ENCODE data around the gene SPATA31C2. TPM values are rescaled to one million over a fixed set of nuclear protein-coding genes. Genes with fewer than 3 reads are reported as not detected.
A peak's percentile ranks its signal among the peaks of the same experiment; 100 is the strongest.
"Not testable (repeated sequence)": the region's sequence is repeated elsewhere in the genome, so short reads cannot be mapped to it uniquely, and the experiment has no call there.

SPATA31C2 gene
- not detected for total RNA-seq

GRCh38 chr9:88138375-88138774, at the start of gene SPATA31C2:
SPATA31C2 (minus strand) TSS chr9:88138475; CDS start chr9:88138446, 29 bp downstream.
- H3K27me3 ChIP-seq; H3K9me3 ChIP-seq; H3K4me3 ChIP-seq; H3K27ac ChIP-seq (replicated peaks in 1 of 4); H3K36me3 ChIP-seq; intact Hi-C loops (cut with DNase I); DNase-seq (ENCODE audit: extremely low spot score); H3K4me1 ChIP-seq: not testable (repeated sequence)
- no CpG with 5 or more reads among the region's 8 CpGs for WGBS

- DNase-seq (ENCODE audit: extremely low spot score): peak; percentile 4
- H3K27ac ChIP-seq (replicated peaks in 1 of 4): no peak overlapping the region
- 49% methylated on average over 2 of the region's 2 CpGs for WGBS
- H3K4me3 ChIP-seq: no peak overlapping the region
- peaks cover 0 to 14% (median 10%) of the 10 kb centered on the region in 4 donors for H3K4me1 ChIP-seq
- no peaks in the 10 kb centered on the region for H3K36me3 ChIP-seq
- H3K27me3 ChIP-seq: no peaks in the 10 kb centered on the region
- TF ChIP-seq, protein P1, sequence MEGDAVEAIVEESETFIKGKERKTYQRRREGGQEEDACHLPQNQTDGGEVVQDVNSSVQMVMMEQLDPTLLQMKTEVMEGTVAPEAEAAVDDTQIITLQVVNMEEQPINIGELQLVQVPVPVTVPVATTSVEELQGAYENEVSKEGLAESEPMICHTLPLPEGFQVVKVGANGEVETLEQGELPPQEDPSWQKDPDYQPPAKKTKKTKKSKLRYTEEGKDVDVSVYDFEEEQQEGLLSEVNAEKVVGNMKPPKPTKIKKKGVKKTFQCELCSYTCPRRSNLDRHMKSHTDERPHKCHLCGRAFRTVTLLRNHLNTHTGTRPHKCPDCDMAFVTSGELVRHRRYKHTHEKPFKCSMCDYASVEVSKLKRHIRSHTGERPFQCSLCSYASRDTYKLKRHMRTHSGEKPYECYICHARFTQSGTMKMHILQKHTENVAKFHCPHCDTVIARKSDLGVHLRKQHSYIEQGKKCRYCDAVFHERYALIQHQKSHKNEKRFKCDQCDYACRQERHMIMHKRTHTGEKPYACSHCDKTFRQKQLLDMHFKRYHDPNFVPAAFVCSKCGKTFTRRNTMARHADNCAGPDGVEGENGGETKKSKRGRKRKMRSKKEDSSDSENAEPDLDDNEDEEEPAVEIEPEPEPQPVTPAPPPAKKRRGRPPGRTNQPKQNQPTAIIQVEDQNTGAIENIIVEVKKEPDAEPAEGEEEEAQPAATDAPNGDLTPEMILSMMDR (IDR thresholded peaks at IDR 0.05): no peak
- TF ChIP-seq EP300 (IDR thresholded peaks at IDR 0.05) (no peak), POLR2AphosphoS5 (IDR thresholded peaks at IDR 0.05) (no peak), POLR2A (IDR thresholded peaks at IDR 0.05; ENCODE audit: low read depth) (no peak)
- H3K9me3 ChIP-seq: no peaks in the 10 kb centered on the region
- intact Hi-C loops (cut with DNase I): no loop called here
Measured at GRCh38 chr9:88187631-88188030, 49.4 kb upstream of the SPATA31C2 start.

DNA sequence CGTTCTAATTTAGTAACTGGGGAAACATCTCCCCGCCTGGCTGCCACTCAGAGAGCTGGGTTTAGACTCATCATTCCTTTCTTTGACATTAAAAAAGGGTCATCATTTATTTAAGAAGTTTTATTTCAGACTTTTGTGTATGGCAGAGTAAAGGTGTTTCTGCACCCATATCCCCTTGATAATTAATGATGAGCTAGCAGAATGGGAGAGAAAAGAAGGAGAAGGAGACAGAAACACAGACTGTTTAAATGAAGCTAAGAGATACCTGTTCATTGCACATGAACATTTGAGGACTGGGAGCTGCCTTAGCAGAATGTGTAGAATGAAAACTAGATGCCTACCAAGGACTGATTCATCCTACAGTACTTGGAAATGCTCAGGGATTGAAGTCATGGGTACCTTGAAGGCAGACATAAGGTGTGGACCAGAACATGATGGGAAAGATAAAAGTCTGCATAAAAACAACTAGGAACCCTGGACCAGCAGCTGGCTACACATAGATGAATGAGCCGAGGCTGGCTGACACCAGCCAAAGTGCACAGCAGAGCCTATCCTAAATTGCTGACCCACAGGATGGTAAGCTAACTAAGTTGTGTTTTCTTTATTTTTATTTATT, 48.3 kb upstream of the SPATA31C2 start:
- peaks cover 0 to 14% (median 10%) of the 10 kb centered on the region in 4 donors for H3K4me1 ChIP-seq
- no peaks in the 10 kb centered on the region for H3K36me3 ChIP-seq
- H3K4me3 ChIP-seq: no peak overlapping the region
- intact Hi-C loops (cut with DNase I): no loop called here
- peak; percentile 85 for DNase-seq (ENCODE audit: extremely low spot score)
- no peak overlapping the region for H3K27ac ChIP-seq (replicated peaks in 1 of 4)
- no peaks in the 10 kb centered on the region for H3K9me3 ChIP-seq
- 88% methylated on average over 3 of the region's 3 CpGs for WGBS
- no peaks in the 10 kb centered on the region for H3K27me3 ChIP-seq
- no peak for TF ChIP-seq EP300 (IDR thresholded peaks at IDR 0.05)
- no peak for TF ChIP-seq POLR2AphosphoS5 (IDR thresholded peaks at IDR 0.05)
- TF ChIP-seq, protein P1 (IDR thresholded peaks at IDR 0.05): no peak
- no peak for TF ChIP-seq POLR2A (IDR thresholded peaks at IDR 0.05; ENCODE audit: low read depth)

GRCh38 chr9:88184976-88185375, 46.7 kb upstream of the SPATA31C2 start:
- Histone ChIP-seq H3K4me3 (no peak overlapping the region), H3K36me3 (no peaks in the 10 kb centered on the region), H3K27me3 (no peaks in the 10 kb centered on the region), H3K27ac (replicated peaks in 1 of 4) (no peak overlapping the region), H3K4me1 (peaks cover 0 to 14% (median 10%) of the 10 kb centered on the region in 4 donors), H3K9me3 (no peaks in the 10 kb centered on the region)
- 73% methylated on average over 2 of the region's 2 CpGs for WGBS
- peak; percentile 53 for DNase-seq (ENCODE audit: extremely low spot score)
- intact Hi-C loops (cut with DNase I): no loop called here
- TF ChIP-seq, protein P1 (IDR thresholded peaks at IDR 0.05): no peak
- TF ChIP-seq EP300 (IDR thresholded peaks at IDR 0.05): no peak
- TF ChIP-seq POLR2AphosphoS5 (IDR thresholded peaks at IDR 0.05): no peak
- no peak for TF ChIP-seq POLR2A (IDR thresholded peaks at IDR 0.05; ENCODE audit: low read depth)

DNA sequence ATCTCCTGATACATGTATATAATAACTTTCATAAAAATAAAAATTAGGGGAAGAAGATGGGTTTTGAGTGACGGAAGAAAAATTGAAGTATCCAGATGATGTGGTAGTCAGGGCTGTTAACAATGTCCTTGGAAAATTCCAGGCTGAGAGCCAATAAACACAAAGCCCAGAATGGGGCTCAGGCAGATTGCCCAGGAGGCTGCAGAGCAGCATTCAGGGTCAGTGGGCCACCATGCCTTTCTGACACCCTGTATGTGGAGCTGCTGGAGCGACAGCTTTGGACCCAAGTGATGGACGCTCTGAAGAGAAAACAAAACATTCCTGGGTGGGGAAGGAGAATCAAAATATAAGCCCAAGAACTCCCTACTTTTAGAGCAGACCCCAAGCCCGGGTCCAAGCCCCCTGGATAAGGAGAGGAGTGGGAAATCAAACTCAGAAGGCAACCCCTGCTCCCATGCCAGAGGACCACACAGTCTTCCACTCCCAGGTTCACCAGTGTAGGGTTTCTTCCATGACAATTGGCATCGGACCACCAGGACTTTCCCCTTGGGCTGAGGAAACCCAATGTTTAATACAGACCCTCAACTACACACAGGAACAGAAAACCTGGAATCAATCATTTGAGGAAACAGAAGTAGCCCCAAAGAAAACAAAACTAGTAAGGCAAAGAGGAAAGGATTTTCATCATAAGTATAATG, 45.7 kb upstream of the SPATA31C2 start:
- 57% methylated on average over 5 of the region's 5 CpGs for WGBS
- H3K9me3 ChIP-seq: no peaks in the 10 kb centered on the region
- no peaks in the 10 kb centered on the region for H3K36me3 ChIP-seq
- H3K27ac ChIP-seq (replicated peaks in 1 of 4): no peak overlapping the region
- peak; percentile 29 for DNase-seq (ENCODE audit: extremely low spot score)
- TF ChIP-seq POLR2A (IDR thresholded peaks at IDR 0.05; ENCODE audit: low read depth): no peak
- TF ChIP-seq, protein P1 (IDR thresholded peaks at IDR 0.05): no peak
- TF ChIP-seq POLR2AphosphoS5 (IDR thresholded peaks at IDR 0.05): no peak
- TF ChIP-seq EP300 (IDR thresholded peaks at IDR 0.05): no peak
- H3K4me3 ChIP-seq: no peak overlapping the region
- peaks cover 0 to 14% (median 10%) of the 10 kb centered on the region in 4 donors for H3K4me1 ChIP-seq
- no peaks in the 10 kb centered on the region for H3K27me3 ChIP-seq
- intact Hi-C loops (cut with DNase I): no loop called here

All from esophagus muscularis mucosa (tissue), 4 donors.